GM19239 (cell line): ENCODE measurements around the gene MEN1.

Experiments
- DNase-seq: peaks from one replicate; pipeline ENCODE4 v3.0.0; 2011; ENCODE audit warnings: low spot score; ENCODE audit not compliant: insufficient read length
- FAIRE-seq: peaks from 2 replicates; lab custom pipeline; 2011; peaks lifted over from hg19 to GRCh38; lab: Jason Lieb, UNC

The MEN1 gene

DNA sequence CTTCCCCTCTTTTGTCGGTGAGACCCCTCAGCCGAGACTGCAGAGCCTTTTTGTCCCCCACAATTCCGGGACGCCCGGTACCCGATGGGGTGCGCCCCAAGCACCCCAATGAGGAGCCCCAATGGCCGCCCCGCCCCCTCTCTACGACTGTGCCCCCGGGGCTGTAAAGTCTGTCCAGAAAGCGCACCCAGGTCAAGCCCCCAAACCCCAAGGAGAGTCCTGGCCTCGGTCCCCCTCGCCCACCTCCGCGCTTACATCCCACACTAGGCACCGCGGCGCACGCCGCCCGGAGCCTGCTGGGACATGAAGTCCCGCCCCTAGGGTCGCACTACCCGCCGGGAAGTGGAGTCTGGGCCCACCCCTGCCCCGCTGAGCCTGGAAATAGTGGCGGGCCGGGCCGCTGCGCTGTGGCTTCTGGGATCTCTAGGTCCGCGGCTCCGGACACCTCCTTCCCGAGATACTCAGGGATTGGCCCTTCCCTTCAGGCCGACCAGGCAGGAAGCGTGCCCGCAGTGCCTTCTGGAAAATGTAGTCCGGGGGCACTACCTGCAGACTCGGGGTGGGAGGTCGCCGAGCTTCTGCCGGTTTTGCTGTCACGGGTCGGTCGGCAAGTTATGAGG, at the start of gene MEN1:
TSS of gene MEN1 (minus strand) at position 281 of the 620 bp plus-strand sequence. CDS start 442 bp downstream, outside the sequence.
- DNase-seq (peak; percentile 92), FAIRE-seq (peak; percentile 94)

DNA sequence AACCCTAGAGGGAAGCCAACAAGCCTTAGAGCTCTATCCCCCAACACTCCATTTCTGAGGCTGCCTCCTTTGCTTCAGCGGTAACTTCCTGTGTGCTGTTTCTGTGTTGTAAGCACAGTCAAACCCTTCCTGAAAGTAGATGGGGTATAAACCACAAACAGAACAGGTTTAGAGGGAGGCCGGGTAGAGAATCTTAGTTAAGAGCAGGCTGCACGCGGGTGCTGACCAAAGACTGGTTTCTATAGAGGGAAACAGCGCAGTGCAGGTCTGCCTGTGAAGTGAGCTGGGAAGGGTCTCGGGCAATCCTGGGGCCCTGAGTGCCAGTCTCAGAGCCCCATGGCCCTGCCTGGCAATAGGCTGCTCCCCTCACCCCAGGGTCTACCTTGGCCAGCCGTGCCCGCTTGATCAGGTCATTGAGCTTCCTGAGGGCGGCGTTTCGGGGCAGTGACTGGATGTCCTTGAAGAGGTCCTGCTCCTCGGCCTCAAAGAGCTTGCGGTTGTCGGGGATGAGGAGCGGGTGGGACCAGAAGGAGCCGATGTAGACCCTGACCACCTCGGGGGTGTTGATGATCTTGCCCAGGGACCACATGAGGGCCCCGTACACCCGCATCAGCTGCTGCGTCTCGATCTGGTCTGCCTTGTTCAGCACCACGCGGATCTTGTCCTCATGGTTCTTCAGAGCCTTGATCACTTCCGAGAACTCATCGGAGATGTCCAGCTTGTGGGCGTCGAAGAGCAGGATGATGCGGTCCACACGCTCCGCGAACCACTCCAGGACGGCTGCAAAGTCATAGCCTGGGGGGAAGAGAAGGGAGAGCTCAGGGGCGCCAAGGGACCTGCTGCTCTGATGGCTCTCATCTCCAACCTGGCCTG, 49.4 kb upstream of the MEN1 start:
- DNase-seq, result peak; percentile 91
- FAIRE-seq, result peak; percentile 99

DNA sequence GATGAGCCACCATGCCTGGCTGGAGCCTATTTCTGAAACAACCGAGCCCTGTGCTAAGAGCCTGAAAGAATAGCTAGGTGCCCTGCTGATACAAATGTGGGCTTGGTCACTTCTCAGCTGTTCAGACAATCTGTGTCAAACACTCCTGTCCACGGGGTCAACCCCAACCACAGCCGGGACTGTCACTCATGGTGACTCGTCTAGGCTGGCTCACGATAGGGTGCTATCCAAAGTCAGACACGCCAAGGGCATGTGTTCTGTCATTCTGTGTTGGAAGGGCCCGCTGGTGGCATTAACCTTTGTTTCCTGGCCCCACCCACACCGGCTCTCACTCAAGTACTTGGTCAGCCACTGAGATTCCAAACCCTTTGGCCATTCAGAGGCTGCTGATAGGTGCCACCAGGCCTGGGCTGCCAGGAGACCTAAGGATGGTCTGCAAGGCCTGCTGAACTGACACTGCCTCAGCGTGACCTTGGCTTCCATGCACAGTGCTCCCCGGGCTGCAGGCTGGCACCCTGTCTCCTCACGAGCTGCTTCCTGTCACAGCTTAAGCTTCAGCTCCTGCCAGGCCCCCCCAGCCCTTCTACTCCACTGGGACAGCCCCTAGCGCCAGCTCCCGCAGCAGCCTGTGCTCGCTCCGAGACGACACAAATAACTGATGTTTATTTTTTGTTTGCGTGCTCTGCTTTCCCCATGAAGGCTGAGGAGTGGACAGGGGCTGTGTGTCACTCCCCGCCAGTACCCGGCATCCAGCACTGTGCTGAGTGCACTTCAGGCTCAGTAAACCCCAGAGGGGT, 48.3 kb upstream of the MEN1 start:
- FAIRE-seq, result peak; percentile 11
- no peak for DNase-seq

DNA sequence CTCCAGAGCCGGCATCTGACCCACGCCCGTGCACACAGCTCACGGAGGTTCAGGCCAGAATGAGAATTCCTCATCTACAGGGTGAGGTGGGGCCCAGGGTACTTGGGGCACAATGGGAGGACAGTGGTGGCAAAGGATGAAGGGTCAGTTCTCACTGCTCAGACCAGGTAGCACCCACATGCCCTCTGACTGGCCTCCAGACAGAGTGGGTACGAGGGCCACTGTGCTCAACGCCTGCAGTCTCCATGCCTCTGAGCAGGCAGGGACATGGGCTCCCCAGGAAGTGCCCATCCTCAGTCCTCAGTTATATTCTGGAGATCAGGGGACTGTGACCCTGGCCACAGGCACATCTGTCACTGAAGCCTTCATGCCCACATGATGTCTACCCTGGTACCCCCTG, 47.1 kb upstream of the MEN1 start:
- FAIRE-seq, result no peak
- DNase-seq, result no peak

DNA sequence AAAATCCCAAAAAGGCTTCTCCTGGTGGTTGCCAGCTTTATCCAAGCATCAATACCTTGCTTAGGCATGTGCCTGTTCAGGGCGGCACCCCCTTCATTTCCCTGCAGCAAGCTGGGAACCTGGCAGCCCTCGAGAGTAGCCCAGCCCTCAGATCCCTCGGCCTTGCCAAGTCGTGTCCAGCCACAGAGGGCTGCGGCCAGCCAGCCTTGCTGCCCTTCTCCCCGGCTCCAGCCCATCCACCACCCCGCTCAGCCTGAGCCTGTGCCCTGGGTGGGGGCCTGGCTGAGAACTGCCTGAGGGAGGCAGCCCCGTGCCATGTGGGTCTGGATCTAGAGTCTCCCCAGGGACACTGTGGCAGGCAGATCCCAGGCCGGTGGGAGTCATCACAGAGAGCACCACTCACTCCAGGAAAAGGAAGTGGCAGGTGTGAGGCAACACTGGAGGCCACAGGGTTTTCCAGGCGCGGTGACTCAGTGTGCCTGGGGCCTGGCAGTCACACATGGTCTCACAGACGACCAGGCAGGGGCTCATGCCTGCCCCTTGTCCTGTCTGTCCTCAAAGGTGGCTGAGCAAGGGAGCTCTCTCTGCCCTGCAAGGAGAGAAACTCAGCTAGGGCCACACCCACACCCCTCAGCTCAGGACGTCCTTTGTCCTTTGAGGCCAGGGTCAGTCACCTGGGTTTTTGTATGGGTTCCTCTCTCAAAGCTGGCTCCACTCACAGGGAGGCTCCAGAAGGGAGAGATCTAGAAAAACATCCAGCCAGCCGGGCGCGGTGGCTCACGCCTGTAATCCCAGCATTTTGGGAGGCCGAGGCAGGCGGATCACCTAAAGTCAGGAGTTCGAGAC, 46.3 kb upstream of the MEN1 start:
- no peak for DNase-seq
- FAIRE-seq, result no peak

DNA sequence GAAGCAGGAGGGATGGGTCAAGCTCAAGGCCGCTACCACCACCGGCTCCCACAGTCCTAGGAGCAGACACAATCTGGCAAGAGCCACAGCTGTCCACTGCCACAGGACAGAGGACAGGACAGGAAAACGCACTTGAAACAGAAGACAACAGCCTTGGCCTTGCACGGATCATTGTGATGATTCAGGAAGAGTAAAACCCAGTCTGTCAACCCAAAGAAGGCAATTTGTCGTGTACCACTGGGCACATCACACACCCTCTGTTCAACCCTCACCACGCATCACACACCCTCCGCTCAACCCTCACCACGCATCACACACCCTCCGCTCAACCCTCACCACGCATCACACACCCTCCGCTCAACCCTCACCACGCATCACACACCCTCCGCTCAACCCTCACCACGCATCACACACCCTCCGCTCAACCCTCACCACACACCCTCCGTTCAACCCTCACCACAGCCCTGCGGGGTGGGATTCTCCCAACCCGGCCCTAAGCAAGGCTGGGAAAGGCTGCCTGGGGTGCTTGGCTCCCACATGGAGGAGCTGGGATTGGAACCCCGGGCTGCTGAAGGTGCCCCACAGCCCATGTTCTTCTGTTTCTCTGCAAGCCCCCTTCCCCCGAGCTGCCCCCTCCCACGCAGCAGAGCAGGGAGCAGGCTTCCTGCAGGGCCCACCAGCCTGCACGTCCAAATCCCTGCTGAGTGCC, 45.4 kb upstream of the MEN1 start:
- no peak for FAIRE-seq

DNA sequence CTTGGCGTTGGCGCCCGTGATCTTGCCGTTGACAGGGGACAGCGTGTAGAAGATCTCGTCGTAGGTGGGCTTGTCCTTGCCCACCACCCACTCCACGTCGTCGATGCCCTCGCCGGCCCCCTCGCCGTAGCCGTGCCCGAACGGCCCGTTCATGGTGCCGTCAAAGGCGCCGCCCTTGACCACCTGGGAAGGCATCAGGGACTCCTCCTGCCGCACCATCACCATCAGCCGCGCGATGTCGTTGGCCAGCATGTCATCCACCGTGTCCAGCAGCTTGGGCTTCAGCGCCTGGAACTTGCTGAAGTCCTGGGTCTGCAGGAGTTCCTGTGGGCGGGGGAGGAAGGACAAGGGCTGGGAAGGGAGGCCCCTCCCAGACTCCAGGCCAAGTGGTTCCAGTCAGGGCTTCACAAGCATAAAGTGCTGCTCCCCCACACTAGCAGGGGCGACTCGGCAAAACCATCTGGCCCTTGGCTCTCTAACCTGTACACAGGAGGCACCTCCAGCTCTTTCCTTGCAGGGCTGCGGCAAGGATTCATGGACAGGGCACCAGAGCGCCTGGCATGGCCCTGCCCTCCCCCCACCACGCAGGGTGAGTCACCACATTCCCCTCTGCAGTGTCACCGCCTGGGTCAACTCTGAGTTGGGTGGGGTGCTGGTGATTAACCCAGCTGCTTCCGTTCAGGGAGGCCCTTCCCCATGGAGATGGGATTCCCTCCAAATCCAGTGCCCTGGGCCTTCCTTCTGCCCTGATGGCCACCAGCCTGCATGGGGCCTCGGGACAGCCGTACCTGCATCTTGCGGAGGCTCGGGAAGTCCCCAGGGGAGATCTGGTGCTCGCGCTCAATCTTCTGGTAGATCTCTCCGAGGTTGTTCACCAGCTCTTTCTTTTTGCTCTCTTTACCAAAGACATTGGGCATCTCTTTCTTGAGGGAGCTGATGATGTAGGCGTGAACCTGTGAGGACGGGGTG, 44.5 kb upstream of the MEN1 start:
- FAIRE-seq (no peak), DNase-seq (no peak)

More for the DNA sequence above, 45.4 kb upstream of the MEN1 start:
- no peak for DNase-seq

DNA sequence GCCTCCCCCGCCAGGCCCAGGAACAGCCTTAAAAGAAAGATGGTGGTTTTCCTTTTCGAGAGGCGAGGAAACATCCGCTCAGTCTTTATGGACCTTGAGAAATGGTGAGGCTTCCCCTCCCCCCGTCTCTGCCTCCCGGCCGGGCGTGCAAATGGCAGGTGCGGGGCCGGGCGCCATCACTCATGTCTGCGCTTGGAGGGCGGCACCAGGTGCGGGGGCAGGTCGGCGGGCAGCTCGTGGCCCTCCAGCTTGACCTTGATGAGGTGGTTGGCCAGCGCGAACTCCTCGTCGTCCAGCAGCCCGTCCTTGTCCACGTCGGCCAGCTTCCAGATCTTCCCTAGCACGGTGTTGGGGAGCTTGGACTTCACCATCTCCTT, 43.8 kb upstream of the MEN1 start:
- FAIRE-seq, result no peak

DNA sequence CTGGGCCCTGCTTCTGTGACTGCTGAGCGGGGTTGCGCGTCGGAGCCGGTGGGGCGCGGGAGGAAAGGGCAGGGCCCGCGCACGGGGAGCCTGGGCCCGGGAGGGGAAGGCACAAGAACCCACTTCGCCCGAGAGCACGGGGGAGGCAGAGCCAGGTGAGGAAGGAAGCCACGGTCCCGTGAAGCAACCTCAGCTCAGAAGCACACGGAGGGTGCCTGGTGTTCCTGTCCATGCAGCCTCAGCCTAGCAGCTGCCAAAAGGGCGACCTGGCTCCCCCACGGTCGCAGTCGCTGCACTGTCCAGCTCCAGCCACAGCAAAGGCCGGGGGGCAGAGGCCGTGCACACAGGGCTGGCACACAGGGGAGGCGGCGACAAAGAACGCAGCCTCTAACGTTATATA, 43.4 kb upstream of the MEN1 start:
- FAIRE-seq, result peak; percentile 21

More for the DNA sequence above, 43.8 kb upstream of the MEN1 start:
- DNase-seq, result no peak

DNA sequence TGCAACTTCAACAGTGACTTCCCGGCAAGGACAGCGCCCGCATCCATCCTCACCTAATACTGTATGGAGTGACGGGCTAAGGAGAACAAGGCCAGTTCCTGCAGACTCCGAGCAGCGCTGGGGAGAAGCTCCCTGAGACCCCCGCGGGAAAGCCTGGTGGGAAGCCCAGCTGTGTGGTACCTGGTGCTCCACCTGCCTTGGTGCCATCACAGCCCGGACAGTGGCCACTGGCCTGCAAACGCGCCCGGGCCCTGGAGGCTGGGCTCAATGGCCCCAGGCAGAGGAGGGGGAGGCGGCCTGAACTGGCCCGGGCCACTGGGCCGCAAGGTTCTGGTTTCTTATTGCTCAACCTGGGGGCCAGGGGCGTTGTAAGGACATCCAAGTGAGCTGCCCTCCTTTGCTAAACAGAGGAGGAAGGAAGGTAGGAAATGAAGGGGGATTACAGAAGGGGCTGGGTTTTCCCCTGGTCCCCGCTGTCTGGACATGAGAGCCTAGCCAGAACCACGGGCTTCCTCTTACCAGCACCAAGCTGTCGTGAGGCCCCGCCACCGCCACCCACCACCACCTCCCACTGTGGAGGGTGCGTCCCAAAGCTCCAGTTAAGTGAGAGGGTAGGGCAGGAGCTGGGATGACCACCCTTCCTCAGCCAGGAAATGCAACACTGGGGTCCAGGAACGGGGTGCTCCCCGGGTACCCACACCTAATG, 42.6 kb upstream of the MEN1 start:
- FAIRE-seq (no peak), DNase-seq (no peak)

More for the DNA sequence above, 43.4 kb upstream of the MEN1 start:
- no peak for DNase-seq

DNA sequence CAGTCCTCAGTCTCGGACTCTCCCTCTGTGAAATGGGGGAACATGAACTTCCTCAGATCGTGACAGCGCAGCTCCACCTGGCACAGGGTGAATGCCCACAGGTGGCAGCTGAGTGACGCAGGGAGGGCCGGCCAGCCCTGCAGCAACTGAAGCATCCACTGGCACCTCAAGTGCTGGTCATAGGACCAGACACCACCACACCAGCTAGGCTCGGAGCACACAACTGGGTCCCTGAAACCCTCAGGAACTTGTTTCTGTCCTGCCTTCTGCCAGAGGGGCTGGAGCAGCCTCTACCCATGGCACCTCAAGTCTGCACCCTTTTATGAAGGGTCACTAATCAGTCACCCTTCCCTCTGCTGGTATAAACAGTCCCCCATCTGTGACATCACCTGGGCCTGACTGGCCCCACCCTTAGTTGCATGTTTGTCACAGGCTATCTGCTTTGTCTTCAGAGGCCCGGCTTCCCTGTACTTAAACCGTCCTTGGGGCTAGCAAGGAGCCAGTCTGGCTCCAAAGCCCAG, 41.5 kb upstream of the MEN1 start:
- DNase-seq (no peak), FAIRE-seq (peak; percentile 62)

DNA sequence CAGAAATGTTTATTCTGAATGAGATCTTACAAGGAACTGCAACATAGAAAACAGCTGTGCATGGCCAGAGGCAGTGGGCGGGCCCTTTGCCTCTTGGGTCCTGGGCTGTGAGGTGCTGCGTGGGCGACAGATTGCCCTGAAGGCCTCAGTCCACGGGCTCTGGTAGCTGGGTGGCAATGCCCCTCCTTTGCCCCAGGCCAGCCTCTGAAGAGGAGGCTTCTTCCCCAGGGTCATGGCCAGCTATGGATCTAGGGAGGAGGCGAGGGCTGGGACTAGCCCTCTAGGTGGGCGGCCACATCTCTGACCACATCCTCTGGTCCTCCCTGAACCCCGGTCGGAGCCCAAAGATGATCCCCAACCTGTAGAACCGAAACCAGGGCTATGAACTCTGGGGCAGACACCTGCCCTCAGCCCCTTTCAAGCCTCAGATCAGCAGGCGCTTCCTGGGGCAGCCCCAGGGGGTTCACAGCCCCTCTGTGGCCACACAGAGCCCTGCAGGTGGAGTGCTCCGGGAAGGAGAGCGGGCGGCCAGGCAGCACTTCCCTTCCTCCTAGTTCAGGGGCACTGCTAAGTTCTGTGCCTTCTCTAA, 40.7 kb upstream of the MEN1 start:
- peak; percentile 87 for DNase-seq

DNA sequence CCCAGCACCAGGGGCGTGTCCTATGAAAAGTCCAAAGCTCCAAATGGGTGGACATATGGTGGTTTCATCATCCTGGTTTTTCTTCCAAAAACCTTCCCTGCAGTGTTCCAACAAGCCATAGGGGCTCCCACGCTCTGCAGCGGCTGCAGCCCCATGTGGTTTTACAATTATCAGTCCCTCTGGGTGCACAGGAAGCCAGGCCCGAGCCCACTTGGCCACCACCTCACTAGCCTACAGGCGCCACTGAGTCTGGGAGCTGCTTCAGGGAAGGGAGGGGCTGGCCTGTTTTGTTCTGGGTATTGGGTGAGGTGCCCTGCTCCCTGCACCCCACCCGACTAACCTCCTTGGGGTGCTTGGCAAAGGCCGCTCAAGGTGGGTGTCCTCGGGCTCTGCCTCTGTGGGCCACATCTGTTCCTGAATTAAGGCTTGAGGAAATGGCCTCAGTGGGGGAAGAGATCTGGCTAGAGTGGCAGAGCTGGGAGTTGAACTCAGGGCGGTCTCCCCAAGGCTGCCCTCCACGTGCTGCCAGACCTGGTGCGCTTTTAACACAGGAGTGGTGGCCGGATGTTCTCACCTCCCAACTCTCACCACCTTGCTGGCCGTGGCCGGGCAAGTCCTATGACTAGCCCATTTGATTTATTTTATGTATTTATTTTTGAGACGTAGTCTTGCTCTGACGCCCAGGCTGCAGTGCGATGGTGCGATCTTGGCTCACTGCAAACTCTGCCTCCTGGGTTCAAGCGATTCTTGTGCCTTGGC, 39.4 kb upstream of the MEN1 start:
- DNase-seq (no peak), FAIRE-seq (no peak)

More for the DNA sequence above, 40.7 kb upstream of the MEN1 start:
- peak; percentile 96 for FAIRE-seq

DNA sequence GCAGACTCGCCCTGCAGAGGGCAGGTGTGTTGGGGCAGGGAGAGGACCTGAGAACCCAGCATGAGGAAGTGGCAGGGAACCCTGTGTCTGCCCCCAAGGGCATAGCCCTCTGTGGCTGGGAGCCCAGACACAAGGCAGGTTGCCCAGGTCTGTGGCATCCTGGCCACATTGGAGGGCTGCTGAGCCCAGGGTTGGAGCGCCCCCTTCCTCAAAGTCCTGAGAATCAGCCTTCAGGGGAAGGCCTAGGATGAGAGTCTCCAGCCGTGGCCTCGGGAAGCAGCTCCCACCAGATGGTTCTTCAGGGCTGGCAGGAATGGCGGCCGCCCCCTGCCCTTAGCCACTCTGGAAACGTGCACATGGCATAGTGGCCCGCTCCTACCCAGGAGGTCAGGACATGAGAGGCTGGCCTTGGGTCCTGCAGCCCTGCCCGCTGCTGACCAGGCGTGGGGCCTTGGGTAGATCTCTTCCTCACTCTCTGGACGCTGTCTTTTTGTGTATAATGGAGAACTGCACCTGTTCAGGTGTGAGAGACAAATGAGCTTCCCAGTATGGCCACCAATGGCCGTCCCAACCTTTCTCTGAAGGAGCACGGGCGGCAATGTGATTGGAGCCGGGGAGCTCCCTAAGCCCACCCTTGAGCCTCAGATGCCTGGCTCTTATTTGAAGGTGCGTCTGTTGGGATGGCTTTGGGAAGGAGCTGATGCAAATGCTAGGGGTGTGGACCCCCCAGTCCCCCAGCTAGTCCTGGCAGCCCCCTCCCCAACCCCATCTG, 38.7 kb upstream of the MEN1 start:
- DNase-seq, result no peak
- no peak for FAIRE-seq

DNA sequence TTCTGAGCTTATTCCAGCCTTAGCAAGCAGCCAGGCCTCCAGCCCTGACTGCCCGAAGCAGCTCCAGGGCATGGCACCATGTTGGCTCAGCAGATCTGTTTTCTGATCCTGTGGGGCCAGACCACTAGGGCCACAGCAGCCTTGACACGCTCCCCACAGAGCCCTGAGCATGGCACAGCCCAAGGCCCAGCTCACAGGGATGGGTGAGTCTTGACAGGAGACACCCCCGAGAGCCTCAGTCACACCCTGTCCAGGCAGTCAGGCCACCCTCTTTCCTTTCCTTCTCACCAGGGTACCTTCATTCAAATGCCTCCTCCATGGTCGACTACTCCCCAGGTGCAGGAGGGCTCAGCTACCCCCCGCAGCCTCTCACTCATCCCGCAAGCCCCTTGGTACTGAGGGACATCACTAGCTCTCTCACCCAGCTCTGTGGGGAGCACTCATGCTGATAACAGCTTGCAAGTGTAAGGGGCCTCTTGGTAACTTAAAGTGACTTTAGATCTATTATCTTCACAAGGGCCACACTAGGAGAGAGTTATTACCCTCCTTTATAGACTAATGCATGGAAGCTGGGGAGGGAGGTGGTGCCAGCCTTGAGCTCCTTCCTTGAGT, 38.0 kb upstream of the MEN1 start:
- peak; percentile 72 for FAIRE-seq
- no peak for DNase-seq
